Kidney (tissue), 14 donors: ENCODE data around the gene LANCL3. TPM values are rescaled to one million over a fixed set of nuclear protein-coding genes. Genes with fewer than 3 reads are reported as not detected.
A peak's percentile ranks its signal among the peaks of the same experiment; 100 is the strongest.
"Not testable (repeated sequence)": the region's sequence is repeated elsewhere in the genome, so short reads cannot be mapped to it uniquely, and the experiment has no call there.

Experiments
- DNase-seq, 5 donors: peaks; one replicate each; pipeline ENCODE4 v3.0.0-alpha.2; 2013 to 2020
- FAIRE-seq: peaks from 2 replicates; lab custom pipeline; 2012; peaks lifted over from hg19 to GRCh38; lab: Jason Lieb, UNC
- H3K27ac ChIP-seq, 2 donors: one replicate each; pipeline ENCODE4 v1.7.0; 2013; ENCODE audit warnings: low read depth in 2 of 2, low read length in 2 of 2, inconsistent platforms in 1 of 2
- H3K27me3 ChIP-seq: one replicate; pipeline ENCODE4 v1.7.1; 2013; ENCODE audit warnings: low read length, inconsistent platforms; ENCODE audit not compliant: control insufficient read depth, insufficient read depth
- H3K36me3 ChIP-seq, 3 donors: one replicate each; pipeline versions ENCODE4 v1.7.0 to v1.7.1; 2013; ENCODE audit warnings: low read length in 3 of 3, control low read depth in 1 of 3, inconsistent platforms in 1 of 3; ENCODE audit not compliant: insufficient read depth in 3 of 3, control insufficient read depth in 2 of 3
- H3K4me1 ChIP-seq, 3 donors: one replicate each; pipeline versions ENCODE4 v1.7.0 to v1.7.1; 2013; ENCODE audit warnings: low read length in 3 of 3, inconsistent platforms in 1 of 3, low read depth in 1 of 3; ENCODE audit not compliant: control insufficient read depth in 2 of 3, insufficient read depth in 2 of 3
- H3K4me3 ChIP-seq, 3 donors: one replicate each; pipeline versions ENCODE4 v1.7.0 to v1.8.1; 2013; ENCODE audit warnings: low read length in 3 of 3, control low read depth in 1 of 3, inconsistent platforms in 1 of 3
- H3K9ac ChIP-seq, 3 donors: one replicate each; pipeline versions ENCODE4 v1.7.0 to v1.7.1; 2013; ENCODE audit warnings: low read length in 3 of 3, control low read depth in 1 of 3, inconsistent platforms in 1 of 3
- H3K9me3 ChIP-seq, 3 donors: one replicate each; pipeline versions ENCODE4 v1.7.0 to v1.7.1; 2013; ENCODE audit warnings: low read length in 3 of 3, control low read depth in 1 of 3, inconsistent platforms in 1 of 3; ENCODE audit not compliant: control insufficient read depth in 2 of 3, insufficient read depth in 1 of 3
- CTCF ChIP-seq: IDR thresholded peaks from 3 replicates; pipeline ENCODE4 v1.5.1; 2012; ENCODE audit warnings: mild to moderate bottlenecking, moderate library complexity, borderline replicate concordance; ENCODE audit not compliant: insufficient read depth; ENCODE audit errors: extremely low read depth
- intact Hi-C: fragments of 100-400 bp; cut with DNase I; formaldehyde crosslinking; loops from one replicate; pipeline ENCODE4 v1.11.1; 2022
- polyA plus RNA-seq: library from polyadenylated mRNA; stranded (reverse); fragments of 350-450 nt; fragmentation: Illumina TruSeq; extraction: RNeasy Lipid Tissue Mini Kit (QIAGEN cat#74804); gene quantifications from one replicate; pipeline ENCODE4 v1.2.3, GENCODE V29; 2014; ENCODE audit warnings: low read depth, low replicate concordance; ENCODE audit not compliant: insufficient read depth
- total RNA-seq: library from RNA; stranded (reverse); fragmentation: NEBNext Ultra II Directional; extraction: Animal tissue kit (Norgen Biotek cat#: 25700); gene quantifications from one replicate; pipeline ENCODE4 v1.2.1, GENCODE V29; 2021
- donor health status: control.
- donor health status: control.
- donor health status: control.
- donor health status: control.
- donor health status: control.
- donor health status: DM: yes; HTN: yes; CAD: no.
- donor health status: Normal renal cell carcinoma (clear cell type).

LANCL3 gene
- total and polyA plus RNA-seq, 2 donors from 2014 or later = 0.30 to 0.38 TPM

- FAIRE-seq, H3K4me1 ChIP-seq, H3K9me3 ChIP-seq, H3K36me3 ChIP-seq, intact Hi-C loops, H3K27ac ChIP-seq, DNase-seq, H3K9ac ChIP-seq, H3K27me3 ChIP-seq, H3K4me3 ChIP-seq: not testable (repeated sequence)
These were observed 1.1 kb upstream of the LANCL3 start for GRCh38 chrX:37570349-37570748.

- H3K4me3 ChIP-seq, H3K9me3 ChIP-seq, FAIRE-seq, H3K27ac ChIP-seq, H3K27me3 ChIP-seq, intact Hi-C loops, H3K4me1 ChIP-seq, H3K9ac ChIP-seq, H3K36me3 ChIP-seq: not testable (repeated sequence)
- peak; percentile 22 to 70 (median 29) for DNase-seq
These were observed 687 bp downstream of the LANCL3 start for GRCh38 chrX:37572108-37572587.

GRCh38 chrX:37573121-37573520 lies 1.7 kb downstream of the LANCL3 start:
- H3K9ac ChIP-seq, FAIRE-seq, H3K4me3 ChIP-seq, DNase-seq, H3K9me3 ChIP-seq, H3K27me3 ChIP-seq, H3K27ac ChIP-seq, H3K4me1 ChIP-seq, H3K36me3 ChIP-seq, intact Hi-C loops: not testable (repeated sequence)

- intact Hi-C loops = no loop called here
- TF ChIP-seq CTCF = no peak
- Histone ChIP-seq H3K36me3 (no peaks in the 10 kb centered on the region), H3K27ac (no peak overlapping the region), H3K4me3 (no peak overlapping the region), H3K4me1 (no peaks in the 10 kb centered on the region), H3K9ac (no peak overlapping the region), H3K27me3 (no peaks in the 10 kb centered on the region), H3K9me3 (no peaks in the 10 kb centered on the region)
- DNase-seq (no peak), FAIRE-seq (no peak)
These were observed 6.6 kb downstream of the LANCL3 start for GRCh38 chrX:37578045-37578444.

GRCh38 chrX:37580080-37580479 lies 8.6 kb downstream of the LANCL3 start:
- intact Hi-C loops = no loop called here

GRCh38 chrX:37587337-37587736 lies 15.9 kb downstream of the LANCL3 start:
- peak in 1 of 5 donors; percentile 67 for DNase-seq
- H3K9ac ChIP-seq, H3K27me3 ChIP-seq, H3K36me3 ChIP-seq, H3K9me3 ChIP-seq, intact Hi-C loops, H3K4me3 ChIP-seq, FAIRE-seq, H3K27ac ChIP-seq, H3K4me1 ChIP-seq: not testable (repeated sequence)

More at GRCh38 chrX:37580080-37580479, 8.6 kb downstream of the LANCL3 start:
- Histone ChIP-seq H3K9ac (no peak overlapping the region), H3K4me3 (no peak overlapping the region), H3K4me1 (no peaks in the 10 kb centered on the region), H3K27ac (no peak overlapping the region), H3K36me3 (no peaks in the 10 kb centered on the region), H3K9me3 (no peaks in the 10 kb centered on the region), H3K27me3 (no peaks in the 10 kb centered on the region)
- no peak for TF ChIP-seq CTCF
- no peak for DNase-seq
- peak; percentile 62 for FAIRE-seq
